HL-60/S4 treated with retinoic acid at 250 ng/mL for 4 days and 3 days (cell line): ENCODE results near the gene SAMD15.
"Not testable (repeated sequence)": the region's sequence is repeated elsewhere in the genome, so short reads cannot be mapped to it uniquely, and the experiment has no call there.

Source experiments
- in situ Hi-C: fragments of 300-500 bp; cut with MboI; formaldehyde crosslinking; loops from 2 replicates; pipeline ENCODE4 v1.7.0; 2022; ENCODE audit warnings: low sequenced_read_pairs

SAMD15 gene

DNA sequence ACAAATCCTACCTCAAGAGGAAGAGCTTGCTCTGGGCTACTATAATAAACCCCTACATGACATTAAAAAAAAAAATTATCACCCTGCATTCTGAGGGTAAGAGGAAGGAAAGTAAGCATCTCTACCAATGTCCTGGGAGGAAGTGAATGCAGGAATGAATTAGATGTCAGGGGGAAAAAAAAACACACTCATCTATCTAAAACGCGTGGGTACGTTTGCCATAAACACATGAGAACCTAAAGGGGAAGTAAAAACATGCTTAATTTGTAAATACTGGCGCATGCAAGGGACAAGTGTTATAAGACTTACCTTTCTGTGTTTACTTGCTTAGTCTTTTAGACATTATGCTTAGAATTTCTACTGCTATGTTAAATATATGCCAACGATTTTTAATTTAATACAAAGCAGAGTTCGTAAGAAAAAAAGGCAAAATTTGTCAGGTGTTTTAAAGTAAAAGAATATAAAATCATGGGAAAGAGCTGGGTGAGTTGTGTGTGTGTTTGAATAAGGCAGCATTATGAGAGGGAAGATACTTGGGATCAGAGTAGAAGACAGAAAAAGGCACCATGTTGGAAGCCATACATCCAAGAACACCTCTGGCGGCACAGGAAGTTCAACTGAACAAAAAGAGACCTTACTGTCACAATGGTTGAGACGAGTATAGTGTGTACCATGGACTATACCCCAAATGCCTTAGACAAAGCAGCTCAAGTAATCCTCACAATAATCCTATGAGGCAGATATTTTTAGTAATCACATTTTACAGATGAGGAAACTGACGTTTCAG lies 1.8 kb upstream of the SAMD15 start:
- in situ Hi-C loops: no loop called here

DNA sequence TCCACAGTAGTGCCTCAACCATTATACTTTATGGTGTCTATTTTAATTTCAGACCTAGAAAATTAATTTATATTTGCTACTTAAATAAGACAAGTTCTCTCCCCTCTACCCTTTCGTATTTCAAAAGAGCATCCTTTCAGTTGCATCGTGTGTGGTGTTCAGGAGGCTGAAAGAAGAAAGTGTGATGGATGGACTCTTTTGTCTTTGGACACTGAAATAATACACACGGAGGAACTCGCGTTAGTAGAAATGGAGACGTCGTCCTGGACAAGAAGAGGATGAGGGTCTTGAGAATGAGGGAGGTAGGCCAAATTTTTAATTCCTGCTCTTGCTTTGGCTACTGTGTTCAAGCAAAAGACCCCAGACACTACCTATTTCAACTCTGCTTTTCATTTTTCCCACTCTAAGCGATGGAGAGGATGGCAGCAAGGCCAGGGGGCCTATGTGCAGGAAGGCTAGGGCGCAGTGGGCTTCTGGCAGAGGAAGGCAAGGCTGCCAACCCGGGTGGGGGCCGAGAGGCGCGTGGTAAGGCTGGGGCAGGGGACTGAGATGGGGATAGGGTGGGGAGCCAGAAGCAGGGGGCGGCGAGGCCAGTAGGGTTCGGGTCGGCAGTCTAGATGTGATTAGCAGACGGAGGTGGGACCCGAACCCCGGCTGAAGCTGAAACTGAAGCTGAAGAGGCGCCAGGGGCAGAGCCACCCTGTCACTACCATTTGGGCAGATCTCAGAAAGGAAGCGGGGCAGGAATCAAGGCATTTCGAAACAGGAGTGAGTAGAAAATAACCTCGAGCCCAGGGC lies 1.0 kb upstream of the SAMD15 start:
- in situ Hi-C loops: no loop called here

DNA sequence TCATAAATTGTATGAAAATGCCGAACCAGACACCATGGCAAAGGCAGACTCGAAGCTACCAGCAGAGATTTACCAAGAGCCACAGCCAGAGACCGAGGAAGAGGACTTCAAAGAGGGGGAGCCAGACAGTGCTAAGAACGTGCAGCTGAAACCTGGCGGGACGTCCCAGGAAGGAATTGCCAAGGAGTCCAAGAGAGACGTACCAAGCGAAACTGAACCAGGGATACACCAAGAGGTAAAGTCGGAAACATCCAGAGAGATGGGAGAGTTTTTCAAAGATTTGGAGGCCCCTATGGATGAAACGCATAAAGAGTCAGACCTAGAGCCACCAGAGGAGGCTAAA lies 294 bp downstream of the SAMD15 start:
- in situ Hi-C loops: no loop called here

DNA sequence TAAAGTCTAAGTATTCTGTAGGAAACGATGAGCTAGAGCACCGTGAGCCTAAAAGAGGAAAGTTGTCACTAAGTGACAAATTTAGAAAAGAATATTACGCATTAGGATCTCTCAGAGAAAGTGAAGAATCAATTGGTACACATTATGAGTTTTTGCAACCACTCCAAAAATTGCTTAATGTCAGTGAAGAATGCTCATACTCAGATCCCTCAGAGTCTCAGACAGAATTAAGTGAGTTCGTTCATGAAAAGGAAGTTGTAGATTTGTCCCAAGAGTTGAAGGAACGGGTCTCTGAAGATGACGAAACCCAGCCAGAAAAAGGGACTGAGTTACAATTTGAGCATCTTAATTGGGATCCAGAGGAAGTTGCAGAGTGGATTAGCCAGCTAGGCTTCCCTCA lies 1.5 kb downstream of the SAMD15 start:
- in situ Hi-C loops: no loop called here

DNA sequence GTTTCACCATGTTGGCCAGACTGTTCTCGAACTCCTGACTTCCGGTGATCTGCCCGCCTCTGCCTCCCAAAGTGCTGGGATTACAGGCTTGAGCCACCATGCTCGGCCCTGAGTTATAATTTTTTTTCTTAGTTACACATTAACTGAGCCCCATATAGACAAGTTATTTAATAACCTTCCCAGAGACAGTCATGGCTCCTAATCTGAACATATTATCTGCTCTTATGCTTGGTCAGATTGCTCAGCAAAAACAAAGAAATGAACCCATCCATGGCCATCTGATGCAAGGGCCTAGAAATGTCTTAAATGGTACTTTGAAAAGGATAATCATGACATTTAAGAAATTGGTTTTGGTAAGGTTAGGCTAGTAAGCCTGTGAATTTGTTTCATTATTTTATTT lies 13.0 kb downstream of the SAMD15 start:
- in situ Hi-C loops: no loop called here

DNA sequence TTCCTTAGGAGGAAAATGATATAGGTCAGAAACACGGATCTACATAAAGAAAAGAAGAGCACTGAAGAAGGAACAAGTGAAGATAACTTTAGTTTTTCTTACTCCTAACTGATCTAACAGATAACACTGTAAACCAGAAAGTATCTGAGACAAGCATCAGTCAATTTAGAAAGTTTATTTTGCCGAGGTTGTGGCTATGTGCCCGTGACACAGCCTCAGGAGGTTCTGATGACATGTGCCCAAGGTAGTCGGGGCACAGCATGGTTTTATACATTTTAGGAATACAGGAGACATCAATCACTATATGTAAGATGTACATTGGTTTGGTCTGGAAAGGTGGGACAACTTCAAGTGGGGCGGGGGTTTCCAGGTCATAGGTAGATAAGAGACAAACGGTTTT lies 23.0 kb downstream of the SAMD15 start:
- in situ Hi-C loops: no loop called here

DNA sequence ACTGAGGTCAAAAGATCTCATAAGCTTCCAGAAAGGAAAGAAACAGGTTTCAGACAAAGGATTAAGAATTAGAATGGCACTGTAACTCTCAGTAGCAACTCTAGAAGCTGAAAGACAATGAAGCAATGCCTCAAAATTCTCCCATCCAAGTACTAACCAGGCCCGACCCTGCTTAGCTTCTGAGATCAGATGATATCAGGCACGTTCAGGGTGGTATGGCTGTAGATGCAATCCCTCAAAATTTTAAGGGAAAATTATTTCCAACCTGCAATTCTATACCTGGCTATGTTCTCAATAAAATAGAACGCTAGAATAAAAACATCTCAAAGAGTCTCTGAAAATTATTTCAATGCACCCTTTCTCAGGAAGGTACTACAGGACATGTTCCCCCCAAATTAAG lies 26.6 kb downstream of the SAMD15 start:
- in situ Hi-C loops: no loop called here

DNA sequence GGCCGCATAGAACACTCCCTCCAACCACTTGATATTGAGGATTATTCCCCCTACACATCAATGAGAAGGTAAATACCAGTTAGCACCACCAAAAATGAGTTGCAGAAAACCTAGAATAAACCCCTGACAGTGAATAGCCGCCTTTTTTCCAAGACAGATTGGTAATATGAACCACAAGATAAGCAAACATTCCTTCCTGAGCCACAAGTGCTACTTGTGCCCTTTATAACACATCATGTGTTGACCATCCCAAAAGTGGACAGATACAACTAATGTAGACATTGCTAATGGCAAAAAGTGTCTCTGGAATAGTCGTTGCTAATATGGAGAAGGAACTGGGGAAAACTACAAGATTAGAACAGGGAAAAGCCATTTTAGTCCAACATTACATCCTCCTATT lies 28.9 kb downstream of the SAMD15 start:
- in situ Hi-C loops: no loop called here

DNA sequence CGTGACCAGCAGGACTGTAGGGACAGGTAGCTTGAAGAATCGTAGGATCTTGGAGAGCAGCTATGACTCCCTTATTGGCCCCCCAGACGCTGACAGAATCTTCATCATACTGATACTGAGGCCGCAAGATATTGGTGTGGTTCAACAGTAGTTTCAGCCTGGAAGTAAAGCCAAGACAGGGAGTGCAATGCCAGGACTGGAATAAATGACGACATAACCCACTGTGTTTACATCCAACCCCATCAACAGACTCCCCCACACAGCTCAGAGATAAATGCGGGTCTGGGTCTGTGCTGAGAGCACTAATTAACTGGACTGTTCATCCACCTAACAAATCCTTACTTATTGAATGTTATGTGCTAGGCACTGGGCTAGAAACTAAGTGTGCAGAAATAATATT lies 29.5 kb downstream of the SAMD15 start:
- in situ Hi-C loops: no loop called here

DNA sequence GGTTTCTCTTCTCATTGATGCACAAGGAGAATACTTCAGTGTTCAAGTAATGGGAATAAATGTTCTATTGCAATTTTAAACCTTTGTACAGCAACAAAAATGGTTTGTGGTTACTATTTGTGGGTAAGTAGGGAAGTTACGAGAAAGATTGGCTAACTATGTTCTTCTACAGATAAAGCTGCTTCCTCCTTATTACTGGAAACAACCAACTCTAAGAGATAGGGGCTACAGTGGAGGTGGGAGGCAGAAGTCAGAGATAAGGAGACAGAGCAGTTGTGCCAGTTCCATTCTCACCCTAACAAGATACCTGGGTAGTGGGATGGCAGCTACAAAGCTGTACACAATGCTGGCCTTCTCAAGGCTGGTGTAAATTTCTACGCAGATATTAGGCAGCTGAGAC lies 30.0 kb downstream of the SAMD15 start:
- in situ Hi-C loops: no loop called here

DNA sequence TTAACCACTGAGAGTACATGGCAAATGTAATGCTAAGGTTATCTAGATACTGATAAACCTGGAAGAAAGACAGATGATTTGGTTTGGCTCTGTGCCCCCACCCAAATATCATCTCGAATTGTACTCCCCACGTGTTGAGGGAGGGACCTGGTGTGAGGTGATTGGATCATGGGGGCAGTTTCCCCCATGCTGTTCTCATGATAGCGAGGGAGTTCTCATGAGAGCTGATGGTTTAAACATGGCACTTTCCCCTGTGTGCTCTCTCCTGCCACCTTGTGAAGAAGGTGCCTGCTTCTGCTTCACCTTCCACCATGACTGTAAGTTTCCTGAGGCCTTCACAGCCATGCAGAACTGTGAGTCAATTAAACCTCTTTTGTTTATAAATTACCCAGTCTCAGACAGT lies 32.0 kb downstream of the SAMD15 start:
- in situ Hi-C loops: no loop called here

DNA sequence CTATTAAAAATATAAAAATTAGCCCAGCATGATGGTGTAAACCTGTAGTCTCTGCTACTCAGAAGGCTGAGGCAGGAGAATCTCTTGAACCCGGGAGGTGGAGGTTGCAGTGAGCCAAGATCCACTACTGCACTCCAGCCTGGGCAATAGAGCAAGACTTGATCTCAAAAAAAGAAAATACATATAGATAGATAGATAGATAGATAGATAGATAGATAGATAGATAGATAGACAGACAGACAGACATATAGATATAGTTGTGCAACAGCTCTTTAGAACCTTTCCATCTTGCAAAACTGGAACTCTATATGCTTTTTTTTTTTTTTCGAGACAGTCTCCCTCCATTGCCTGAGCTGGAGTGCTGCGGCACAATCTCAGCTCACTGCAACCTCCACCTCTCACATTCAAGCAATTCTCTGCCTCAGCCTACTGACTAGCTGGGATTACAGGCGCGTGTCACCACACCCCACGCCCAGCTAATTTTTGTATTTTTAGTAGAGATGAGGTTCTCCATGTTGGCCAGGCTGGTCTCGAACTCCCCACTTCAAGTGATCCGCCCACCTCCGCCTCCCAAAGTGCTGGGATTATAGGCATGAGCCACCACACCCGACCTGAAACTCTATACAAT lies 38.3 kb downstream of the SAMD15 start:
- in situ Hi-C loops: not testable (repeated sequence)

DNA sequence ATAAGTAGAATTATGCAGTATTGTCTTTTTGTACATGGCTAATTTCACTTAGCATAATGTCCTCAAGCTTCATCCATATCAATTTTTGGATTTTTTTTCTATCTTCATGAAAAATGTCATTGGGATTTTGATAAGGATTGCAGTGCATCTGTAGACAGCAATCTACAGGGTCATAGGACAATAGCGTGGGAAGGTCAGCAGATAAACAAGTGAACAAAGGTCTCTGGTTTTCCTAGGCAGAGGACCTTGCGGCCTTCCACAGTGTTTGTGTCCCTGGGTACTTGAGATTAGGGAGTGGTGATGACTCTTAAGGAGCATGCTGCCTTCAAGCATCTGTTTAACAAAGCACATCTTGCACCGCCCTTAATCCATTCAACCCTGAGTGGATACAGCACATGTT lies 38.9 kb downstream of the SAMD15 start:
- in situ Hi-C loops: not testable (repeated sequence)

DNA sequence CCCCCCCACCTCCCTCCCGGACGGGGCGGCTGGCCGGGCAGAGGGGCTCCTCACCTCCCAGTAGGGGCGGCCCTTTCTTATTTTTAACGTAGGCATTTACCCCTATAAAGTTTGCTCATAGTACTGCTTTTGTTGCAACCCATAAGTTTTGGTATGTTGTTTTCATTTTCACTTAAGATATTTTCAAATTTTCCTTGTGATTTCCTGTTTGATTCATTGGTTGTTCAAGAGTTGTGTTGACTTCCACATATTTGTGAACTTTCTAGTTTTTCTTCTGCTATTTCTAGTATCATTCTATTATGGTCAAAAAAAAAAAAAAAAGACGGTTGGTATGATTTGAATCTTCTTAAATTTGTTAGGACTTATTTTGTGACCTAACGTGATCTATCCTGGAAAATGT lies 39.7 kb downstream of the SAMD15 start:
- in situ Hi-C loops: no loop called here

DNA sequence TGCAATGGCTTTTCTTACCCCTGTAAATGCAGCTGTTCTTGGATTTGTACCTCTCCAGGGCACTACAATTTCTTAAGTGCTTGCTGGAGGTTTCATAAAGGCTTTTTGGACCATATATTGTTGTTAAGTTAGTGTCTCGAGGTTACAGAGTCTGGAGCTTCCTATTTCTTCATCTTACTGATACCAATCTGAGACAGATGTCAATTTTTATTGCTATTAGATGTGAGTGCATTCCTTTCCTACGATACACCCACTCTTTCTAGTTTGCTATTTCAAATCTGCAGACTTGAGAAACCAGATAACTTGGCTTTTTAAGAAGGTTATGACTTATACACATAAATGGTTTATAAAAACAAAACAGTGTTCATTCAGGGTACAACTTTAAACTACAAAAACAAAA lies 44.0 kb downstream of the SAMD15 start:
- in situ Hi-C loops: no loop called here

DNA sequence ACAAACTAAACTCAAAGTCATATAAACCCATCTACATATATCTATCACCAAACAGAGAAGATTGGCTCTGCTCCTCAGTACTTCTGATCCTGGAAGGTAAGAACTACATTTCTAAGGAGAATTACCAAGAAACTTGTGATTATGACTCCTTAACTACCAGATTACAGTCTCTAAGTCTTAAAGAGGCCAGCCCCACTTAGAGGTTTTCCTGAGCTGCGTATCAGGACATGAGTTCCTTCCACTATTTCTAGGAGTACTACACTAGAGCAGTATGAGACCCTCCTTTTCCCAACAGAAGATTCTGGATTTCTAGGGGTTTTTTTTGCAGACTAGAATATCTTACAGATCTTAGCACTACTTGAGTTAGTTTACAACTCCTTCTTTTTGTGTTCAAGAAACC lies 46.2 kb downstream of the SAMD15 start, which contains the start of gene NOXRED1:
NOXRED1 (minus strand) TSS at position 101 of the 400 bp plus-strand sequence. CDS start 634 bp downstream, outside the sequence.
- in situ Hi-C loops: no loop called here

DNA sequence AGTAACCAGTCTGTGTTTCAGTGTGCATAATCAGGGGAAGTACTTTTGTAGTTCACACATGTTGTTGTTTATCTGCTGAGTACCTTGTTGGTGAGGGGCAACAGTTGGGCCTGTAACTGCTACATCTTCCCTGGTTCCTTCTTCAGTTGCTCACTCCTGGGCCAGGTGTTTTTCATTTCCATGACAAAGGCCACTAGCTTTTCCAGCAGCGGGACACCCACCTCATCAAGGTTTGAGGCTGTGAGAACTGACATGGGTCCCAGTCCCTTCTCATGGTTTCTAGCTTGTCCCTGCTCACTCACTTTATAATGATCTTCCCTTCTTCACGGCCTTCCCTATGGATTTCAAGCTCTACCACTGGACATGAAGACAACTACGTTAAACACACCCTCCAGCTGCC lies 47.7 kb downstream of the SAMD15 start:
- in situ Hi-C loops: no loop called here

DNA sequence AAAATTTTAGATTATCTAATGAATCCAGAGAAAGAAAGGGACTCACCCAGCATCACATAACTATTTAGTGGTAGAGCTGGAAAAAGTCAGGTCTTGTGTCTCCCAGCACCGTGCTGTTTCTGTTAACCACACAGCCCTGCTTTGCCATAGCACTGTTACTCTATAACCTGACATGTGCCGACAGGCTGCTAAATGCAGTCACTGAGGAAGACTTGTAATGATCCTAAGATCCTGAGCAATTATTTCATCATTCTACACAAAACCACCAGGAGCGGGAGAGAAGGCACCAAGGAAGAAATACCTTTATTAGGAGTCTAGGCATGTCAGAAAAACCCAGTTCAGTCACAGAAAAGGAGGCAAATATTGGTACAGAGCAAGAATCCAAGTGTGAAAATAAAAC lies 49.2 kb downstream of the SAMD15 start:
- in situ Hi-C loops: no loop called here

DNA sequence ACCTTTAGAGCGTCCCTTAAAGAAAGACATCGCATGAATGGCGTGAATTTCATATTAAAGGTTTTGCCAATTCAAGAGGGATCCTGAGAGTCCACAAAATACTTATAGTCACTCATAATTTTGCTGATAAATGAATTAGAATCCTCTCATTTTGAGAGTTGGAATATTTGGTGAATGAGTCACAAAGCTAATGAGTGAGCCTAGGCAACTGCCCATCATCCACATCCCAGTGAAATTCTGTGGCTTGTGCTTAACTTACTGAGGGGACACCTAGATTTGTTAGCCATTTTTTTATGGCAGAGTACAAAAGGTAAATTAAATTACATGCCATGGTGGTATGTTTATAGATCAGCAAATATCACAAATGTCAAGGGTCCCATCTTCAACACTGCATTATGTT lies 58.9 kb downstream of the SAMD15 start:
- in situ Hi-C loops: no loop called here

DNA sequence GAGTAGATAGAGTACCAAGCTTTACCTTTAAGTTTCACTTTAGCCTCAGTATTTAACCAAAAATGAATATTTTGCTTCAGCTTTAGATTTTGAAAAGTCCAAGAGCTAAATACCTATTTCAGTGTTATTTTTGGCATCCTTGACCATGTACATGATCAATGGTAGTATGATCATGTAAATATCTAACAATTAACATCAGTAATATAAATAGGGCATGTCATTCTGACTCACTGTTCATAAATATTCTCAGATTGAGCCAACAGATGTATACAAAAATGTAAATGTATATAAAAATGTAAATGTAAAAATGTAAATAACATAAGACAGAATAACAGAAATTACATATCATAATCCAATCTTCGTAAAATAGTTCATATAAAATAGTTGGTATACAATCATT lies 61.4 kb downstream of the SAMD15 start:
- in situ Hi-C loops: no loop called here

DNA sequence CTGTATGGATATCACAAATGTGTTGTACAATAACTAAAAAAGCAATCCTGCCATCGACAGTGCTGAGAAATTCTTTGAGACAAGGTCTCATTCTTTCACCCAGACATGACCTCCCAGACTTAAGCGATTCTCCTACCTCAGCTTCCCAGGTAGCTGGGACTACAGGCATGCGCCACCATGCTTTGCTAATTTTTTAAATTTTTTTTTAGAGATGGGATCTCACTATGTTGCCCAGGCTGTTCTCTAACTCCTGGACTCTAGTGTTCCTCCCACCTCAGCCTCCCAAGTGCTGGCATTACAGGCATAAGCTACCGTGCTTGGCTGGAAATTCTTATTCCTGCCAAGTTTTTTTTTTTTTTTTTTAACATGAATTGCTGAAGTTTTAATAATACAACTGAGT lies 62.7 kb downstream of the SAMD15 start:
- in situ Hi-C loops: no loop called here
